ENCODE results near the gene CDK19. TPM values are rescaled to one million over a fixed set of nuclear protein-coding genes. Genes with fewer than 3 reads are reported as not detected.

Gene CDK19
- total RNA-seq, 1 experiment from 2014 or later = 7.0 TPM

GRCh38 chr6:110590821-110591351 is 224.4 kb downstream of the CDK19 start:
- Histone ChIP-seq H3K18ac (ENCODE audit: insufficient read length, low read depth, low read length) (no peak overlapping the region), H2BK5ac (ENCODE audit: insufficient read length, low read length) (no peak overlapping the region), H2BK20ac (ENCODE audit: low read depth, low read length, poor library complexity, severe bottlenecking) (no peak overlapping the region), H2AFZ (ENCODE audit: low read length) (no peak overlapping the region), H3K56ac (ENCODE audit: insufficient read length, low read depth, low read length) (no peak overlapping the region), H3K4ac (ENCODE audit: low read depth, low read length) (no peak overlapping the region), H3K23me2 (ENCODE audit: insufficient read length, low read depth, low read length, poor library complexity, severe bottlenecking) (no peaks in the 10 kb centered on the region), H3K27me3 (ENCODE audit: insufficient read depth, low read length) (no peaks in the 10 kb centered on the region), H2BK12ac (ENCODE audit: insufficient read length, low read depth, low read length) (no peak overlapping the region), H4K91ac (ENCODE audit: insufficient read length, low read depth, low read length) (no peak overlapping the region), H3K27ac (ENCODE audit: insufficient read length, low read depth, low read length) (no peak overlapping the region), H2BK15ac (ENCODE audit: low read depth, low read length) (no peak overlapping the region), H3K79me2 (ENCODE audit: insufficient read depth, low read length) (no peaks in the 10 kb centered on the region), H3K79me1 (ENCODE audit: insufficient read depth, low read depth, low read length, poor library complexity, severe bottlenecking) (no peaks in the 10 kb centered on the region), H3K4me1 (ENCODE audit: insufficient read depth, low read length) (no peaks in the 10 kb centered on the region), H2BK120ac (ENCODE audit: low read depth, low read length, poor library complexity, severe bottlenecking) (no peak overlapping the region), H4K8ac (replicated peaks; ENCODE audit: insufficient read length, low read depth, low read length) (no peak overlapping the region), H3K9ac (ENCODE audit: extremely low read depth, insufficient read length, low read length) (no peak overlapping the region), H3T11ph (ENCODE audit: low read length) (no peak overlapping the region), H4K20me1 (ENCODE audit: control insufficient read depth, insufficient read depth, insufficient read length) (no peaks in the 10 kb centered on the region), H3K14ac (ENCODE audit: insufficient read depth, low read length) (no peak overlapping the region), H4K5ac (ENCODE audit: insufficient read length, low read depth, low read length) (no peak overlapping the region), H3K23ac (ENCODE audit: insufficient read length, low read depth, low read length) (no peak overlapping the region), H3K4me2 (ENCODE audit: insufficient read depth, insufficient read length, low read length) (no peak overlapping the region), H2AK5ac (ENCODE audit: insufficient read length, low read length) (no peak overlapping the region), H3K9me3 (ENCODE audit: control insufficient read depth, low read depth, low read length) (no peaks in the 10 kb centered on the region)
- Mint-ChIP-seq H3K9me3 (no peaks in the 10 kb centered on the region; a peak in 2 of 5 replicates), H3K27me3 (ENCODE audit: low read depth) (no peaks in the 10 kb centered on the region; the same call in 1 of the 2 replicates), H3K4me3 (no peak overlapping the region), H3K27ac (no peak overlapping the region), H3K36me3 (ENCODE audit: insufficient read depth in 1 of 3, low read depth in 3 of 3) (no peaks in the 10 kb centered on the region), H3K4me1 (peaks cover 7 to 12% of the 10 kb centered on the region in 2 experiments; a peak in 3 of 4 replicates)
- no CpG with 5 or more reads among the region's 3 CpGs for WGBS (ENCODE audit: extremely low coverage, insufficient read length, low lambda C conversion rate)
- DNase-seq = no peak
- TF ChIP-seq, protein P1, sequence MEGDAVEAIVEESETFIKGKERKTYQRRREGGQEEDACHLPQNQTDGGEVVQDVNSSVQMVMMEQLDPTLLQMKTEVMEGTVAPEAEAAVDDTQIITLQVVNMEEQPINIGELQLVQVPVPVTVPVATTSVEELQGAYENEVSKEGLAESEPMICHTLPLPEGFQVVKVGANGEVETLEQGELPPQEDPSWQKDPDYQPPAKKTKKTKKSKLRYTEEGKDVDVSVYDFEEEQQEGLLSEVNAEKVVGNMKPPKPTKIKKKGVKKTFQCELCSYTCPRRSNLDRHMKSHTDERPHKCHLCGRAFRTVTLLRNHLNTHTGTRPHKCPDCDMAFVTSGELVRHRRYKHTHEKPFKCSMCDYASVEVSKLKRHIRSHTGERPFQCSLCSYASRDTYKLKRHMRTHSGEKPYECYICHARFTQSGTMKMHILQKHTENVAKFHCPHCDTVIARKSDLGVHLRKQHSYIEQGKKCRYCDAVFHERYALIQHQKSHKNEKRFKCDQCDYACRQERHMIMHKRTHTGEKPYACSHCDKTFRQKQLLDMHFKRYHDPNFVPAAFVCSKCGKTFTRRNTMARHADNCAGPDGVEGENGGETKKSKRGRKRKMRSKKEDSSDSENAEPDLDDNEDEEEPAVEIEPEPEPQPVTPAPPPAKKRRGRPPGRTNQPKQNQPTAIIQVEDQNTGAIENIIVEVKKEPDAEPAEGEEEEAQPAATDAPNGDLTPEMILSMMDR (conservative IDR thresholded peaks at IDR 0.05) = no peak

Data from H9 (cell line).